Right atrium auricular region (tissue), 2 donors: ENCODE measurements around the gene STRIT1. TPM values are rescaled to one million over a fixed set of nuclear protein-coding genes. Genes with fewer than 3 reads are reported as not detected.

Experiments
- DNase-seq: peaks from one replicate; pipeline ENCODE4 v3.0.0-alpha.2; 2019; ENCODE audit warnings: low spot score
- H3K27ac ChIP-seq, 2 donors: fragments of 200-600 bp; sonication (generic); 1 replicate in 1 of 2; 2 replicates in 1 of 2; pipeline ENCODE4 v1.5.1; 2016 to 2019
- H3K27me3 ChIP-seq, 2 donors: fragments of 200-600 bp; sonication (generic); one replicate each; pipeline versions ENCODE4 v1.5.1 to v1.6.0; 2017 to 2019
- H3K36me3 ChIP-seq: fragments of 200-600 bp; sonication (generic); one replicate; pipeline ENCODE4 v1.5.1; 2016
- H3K4me1 ChIP-seq, 2 donors: fragments of 200-600 bp; sonication (generic); one replicate each; pipeline versions ENCODE4 v1.5.1 to v1.6.0; 2017 to 2019
- H3K4me3 ChIP-seq, 2 donors: fragments of 200-600 bp; sonication (generic); 1 replicate in 1 of 2; 2 replicates in 1 of 2; pipeline ENCODE4 v1.5.1; 2017 to 2019; ENCODE audit warnings: mild to moderate bottlenecking in 1 of 2, moderate library complexity in 1 of 2
- H3K9me3 ChIP-seq, 2 donors: fragments of 200-600 bp; sonication (generic); one replicate each; pipeline ENCODE4 v1.5.1; 2019
- total RNA-seq, 2 donors: library from RNA; depleted of rRNA; stranded (reverse); fragments of >200 nt; gene quantifications; one replicate each; pipeline ENCODE4 v1.1.0, GENCODE V29; 2016
- TF ChIP-seq, protein P1 (sequence below), 2 donors: fragments of 200-600 bp; sonication (generic); IDR thresholded peaks; one replicate each; pipeline ENCODE4 v1.5.1; 2019; ENCODE audit warnings: antibody characterized with exemption in 2 of 2

Gene STRIT1
- not detected for total RNA-seq

GRCh38 chr3:155293516-155293915 lies at the start of gene STRIT1:
TSS of gene STRIT1 (minus strand) at chr3:155293683.
- H3K4me3 ChIP-seq, result no peak within 1 kb of the TSS

DNA sequence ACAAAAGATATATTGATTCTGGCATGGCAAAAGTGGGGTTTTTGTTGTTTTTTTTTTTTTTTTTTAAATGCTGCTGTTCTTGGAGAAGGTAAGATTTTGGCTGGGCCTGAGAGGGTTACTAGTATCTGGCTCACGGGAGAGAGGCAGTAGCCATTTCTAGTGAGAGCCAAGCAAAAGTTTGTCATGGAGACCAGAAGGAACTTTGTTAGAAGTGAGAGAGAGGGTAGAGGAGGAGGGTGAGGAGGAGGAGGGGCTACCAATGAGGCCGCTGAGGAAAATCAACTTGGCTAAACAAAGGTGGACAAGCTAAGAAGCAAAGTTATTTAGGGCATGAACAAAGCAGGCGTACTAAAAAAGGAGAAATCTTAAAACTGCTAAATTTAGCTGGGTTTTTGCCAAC lies 48.9 kb upstream of the STRIT1 start:
- TF ChIP-seq, protein P1, sequence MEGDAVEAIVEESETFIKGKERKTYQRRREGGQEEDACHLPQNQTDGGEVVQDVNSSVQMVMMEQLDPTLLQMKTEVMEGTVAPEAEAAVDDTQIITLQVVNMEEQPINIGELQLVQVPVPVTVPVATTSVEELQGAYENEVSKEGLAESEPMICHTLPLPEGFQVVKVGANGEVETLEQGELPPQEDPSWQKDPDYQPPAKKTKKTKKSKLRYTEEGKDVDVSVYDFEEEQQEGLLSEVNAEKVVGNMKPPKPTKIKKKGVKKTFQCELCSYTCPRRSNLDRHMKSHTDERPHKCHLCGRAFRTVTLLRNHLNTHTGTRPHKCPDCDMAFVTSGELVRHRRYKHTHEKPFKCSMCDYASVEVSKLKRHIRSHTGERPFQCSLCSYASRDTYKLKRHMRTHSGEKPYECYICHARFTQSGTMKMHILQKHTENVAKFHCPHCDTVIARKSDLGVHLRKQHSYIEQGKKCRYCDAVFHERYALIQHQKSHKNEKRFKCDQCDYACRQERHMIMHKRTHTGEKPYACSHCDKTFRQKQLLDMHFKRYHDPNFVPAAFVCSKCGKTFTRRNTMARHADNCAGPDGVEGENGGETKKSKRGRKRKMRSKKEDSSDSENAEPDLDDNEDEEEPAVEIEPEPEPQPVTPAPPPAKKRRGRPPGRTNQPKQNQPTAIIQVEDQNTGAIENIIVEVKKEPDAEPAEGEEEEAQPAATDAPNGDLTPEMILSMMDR (IDR thresholded peaks at IDR 0.05), result no peak
- no peaks in the 10 kb centered on the region for H3K27me3 ChIP-seq
- H3K4me3 ChIP-seq, result no peak overlapping the region
- H3K4me1 ChIP-seq, result no peaks in the 10 kb centered on the region
- H3K36me3 ChIP-seq, result no peaks in the 10 kb centered on the region
- H3K27ac ChIP-seq, result no peak overlapping the region
- H3K9me3 ChIP-seq, result no peaks in the 10 kb centered on the region
- no peak for DNase-seq

More at GRCh38 chr3:155293516-155293915, at the start of gene STRIT1:
- Histone ChIP-seq H3K27ac (no peak within 1 kb of the TSS), H3K4me1 (no peaks in the 10 kb centered on the region), H3K36me3 (no peaks in the 10 kb centered on the region), H3K27me3 (no peaks in the 10 kb centered on the region), H3K9me3 (peaks cover 0 to 16% of the 10 kb centered on the region in 2 donors)
- TF ChIP-seq, protein P1 (IDR thresholded peaks at IDR 0.05), result no peak
- no peak for DNase-seq

DNA sequence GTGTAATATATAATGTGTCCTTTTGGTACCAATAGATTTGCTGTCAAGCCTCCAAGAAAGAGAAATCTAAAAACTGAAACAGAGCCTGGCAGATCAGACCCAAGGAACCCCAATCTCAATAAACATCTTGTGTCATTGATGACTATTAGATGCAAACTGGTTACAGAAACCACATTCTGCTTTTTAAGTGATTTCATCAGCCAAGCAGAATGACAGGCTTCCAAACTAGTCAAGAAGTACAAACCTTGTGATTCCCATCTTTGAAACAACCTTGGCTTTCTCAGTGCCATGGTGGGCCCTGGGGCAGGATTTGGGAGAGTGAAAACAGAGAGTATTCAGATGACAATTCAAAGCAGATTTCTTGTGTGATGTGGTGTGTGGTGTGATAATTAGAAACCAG lies 45.6 kb upstream of the STRIT1 start:
- no peak for DNase-seq
- TF ChIP-seq, protein P1 (IDR thresholded peaks at IDR 0.05), result no peak
- no peaks in the 10 kb centered on the region for H3K4me1 ChIP-seq
- H3K4me3 ChIP-seq, result no peak overlapping the region
- no peaks in the 10 kb centered on the region for H3K36me3 ChIP-seq
- no peak overlapping the region for H3K27ac ChIP-seq
- no peaks in the 10 kb centered on the region for H3K9me3 ChIP-seq
- H3K27me3 ChIP-seq, result no peaks in the 10 kb centered on the region

DNA sequence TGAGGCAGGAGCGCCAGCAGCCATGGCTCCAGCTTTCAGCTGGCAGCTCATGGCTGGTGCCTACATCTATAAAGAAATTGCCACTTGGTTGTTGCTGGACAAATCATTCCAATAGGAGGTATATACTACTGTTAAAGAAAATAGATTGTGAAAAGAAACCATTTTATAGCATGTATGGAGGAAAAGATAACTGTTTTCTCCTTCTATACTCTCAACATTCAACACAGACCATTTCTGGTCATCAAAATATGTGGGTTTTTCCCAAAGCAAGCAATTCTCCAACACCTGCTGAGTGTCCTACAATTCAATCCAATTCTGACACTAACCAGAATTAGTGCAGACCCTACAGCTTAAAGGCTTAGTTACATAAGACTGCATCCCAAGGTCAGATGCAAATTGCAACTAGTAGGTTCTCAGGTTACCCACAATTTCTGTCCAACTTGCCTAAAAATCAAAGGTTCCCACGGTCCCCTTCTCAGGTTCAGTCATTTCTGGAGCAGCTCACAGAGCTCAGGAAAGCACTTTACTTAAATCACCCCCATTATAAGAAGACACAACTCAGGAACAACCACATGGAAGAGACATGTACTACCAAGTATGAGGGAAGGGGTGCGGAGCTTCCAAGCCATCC lies 42.4 kb upstream of the STRIT1 start:
- DNase-seq, result no peak
- no peaks in the 10 kb centered on the region for H3K27me3 ChIP-seq
- H3K9me3 ChIP-seq, result no peaks in the 10 kb centered on the region
- H3K4me3 ChIP-seq, result no peak overlapping the region
- TF ChIP-seq, protein P1 (IDR thresholded peaks at IDR 0.05), result no peak
- H3K36me3 ChIP-seq, result no peaks in the 10 kb centered on the region
- no peak overlapping the region for H3K27ac ChIP-seq
- H3K4me1 ChIP-seq, result no peaks in the 10 kb centered on the region

- no peaks in the 10 kb centered on the region for H3K36me3 ChIP-seq
- no peaks in the 10 kb centered on the region for H3K9me3 ChIP-seq
- TF ChIP-seq, protein P1 (IDR thresholded peaks at IDR 0.05), result no peak
- no peak for DNase-seq
- no peak overlapping the region for H3K4me3 ChIP-seq
- no peak overlapping the region for H3K27ac ChIP-seq
- no peaks in the 10 kb centered on the region for H3K4me1 ChIP-seq
- H3K27me3 ChIP-seq, result no peaks in the 10 kb centered on the region
These were observed 41.6 kb upstream of the STRIT1 start for GRCh38 chr3:155334914-155335723.
